Spleen (tissue), 11 donors: Measurements from ENCODE around the gene NSL1. TPM values are rescaled to one million over a fixed set of nuclear protein-coding genes. Genes with fewer than 3 reads are reported as not detected.

Source experiments
- DNase-seq: peaks from one replicate; pipeline ENCODE4 v3.0.0-alpha.2; 2020
- H3K27ac ChIP-seq, 8 donors: fragments of 200-600 bp; sonication (generic) in 7 of 8; 1 replicate in 4 of 8; 2 replicates in 4 of 8; pipeline versions ENCODE4 v1.5.0 to v1.8.0; 2016 to 2021; ENCODE audit warnings: inconsistent platforms in 4 of 8, mild to moderate bottlenecking in 4 of 8, moderate library complexity in 1 of 8
- H3K27me3 ChIP-seq, 7 donors: fragments of 200-600 bp; sonication (generic) in 6 of 7; replicated peaks in 1 of 7; 1 replicate in 4 of 7; 2 replicates in 3 of 7; pipeline versions ENCODE4 v1.5.0 to v1.8.0; 2016 to 2021; ENCODE audit warnings: inconsistent platforms in 3 of 7, mild to moderate bottlenecking in 1 of 7
- H3K36me3 ChIP-seq, 6 donors: fragments of 200-600 bp; sonication (generic) in 5 of 6; 1 replicate in 4 of 6; 2 replicates in 2 of 6; pipeline versions ENCODE4 v1.5.0 to v1.8.0; 2016 to 2021; ENCODE audit warnings: inconsistent platforms in 2 of 6
- H3K4me1 ChIP-seq, 6 donors: fragments of 200-600 bp; sonication (generic) in 5 of 6; 1 replicate in 3 of 6; 2 replicates in 3 of 6; pipeline versions ENCODE4 v1.5.0 to v1.8.0; 2016 to 2021; ENCODE audit warnings: inconsistent platforms in 3 of 6
- H3K4me3 ChIP-seq, 8 donors: fragments of 200-600 bp; sonication (generic) in 7 of 8; 1 replicate in 4 of 8; 2 replicates in 4 of 8; pipeline versions ENCODE4 v1.5.0 to v1.8.0; 2016 to 2021; ENCODE audit warnings: inconsistent platforms in 4 of 8, mild to moderate bottlenecking in 4 of 8, moderate library complexity in 2 of 8
- H3K9me3 ChIP-seq, 8 donors: fragments of 200-600 bp; sonication (generic) in 7 of 8; 1 replicate in 4 of 8; 2 replicates in 4 of 8; pipeline versions ENCODE4 v1.5.0 to v1.8.0; 2016 to 2021; ENCODE audit warnings: inconsistent platforms in 4 of 8
- CTCF ChIP-seq, 11 experiments: fragments of 200-600 bp in 7 of 11; fragments of 450-650 bp in 4 of 11; sonication (generic) in 4 of 11; IDR thresholded peaks in 8 of 11; conservative IDR thresholded peaks in 3 of 11; 1 replicate in 7 of 11; 2 replicates in 4 of 11; pipeline versions ENCODE4 v1.4.0 to v1.8.0; 2016 to 2021; ENCODE audit warnings: antibody characterized with exemption in 11 of 11, inconsistent platforms in 4 of 11, mild to moderate bottlenecking in 1 of 11
- POLR2A ChIP-seq, 3 donors: fragments of 450-650 bp; IDR thresholded peaks; one replicate each; pipeline ENCODE4 v1.5.1; 2017; ENCODE audit warnings: antibody characterized with exemption in 3 of 3, mild to moderate bottlenecking in 1 of 3
- POLR2AphosphoS5 ChIP-seq, 3 donors: sonication (generic); formaldehyde crosslinking; IDR thresholded peaks; one replicate each; pipeline ENCODE4 v1.5.1; 2017; ENCODE audit warnings: antibody characterized with exemption in 3 of 3
- WGBS, 5 donors: extraction: QIAGEN DNeasy Blood & Tissue Kit in 3 of 5; methylation state at CpG; one replicate each; pipeline versions ENCODE4 v1.1.5 to v1.1.7; 2013 to 2018; 5-methylcytosine and 5-hydroxymethylcytosine counted together
- intact Hi-C: fragments of 100-400 bp; cut with DNase I; formaldehyde crosslinking; loops from one replicate; pipeline ENCODE4 v1.15.0; 2023; ENCODE audit warnings: low total_unique reads
- polyA plus RNA-seq, 3 donors: library from polyadenylated mRNA; stranded (reverse); fragments of 200-250 nt; gene quantifications; one replicate each; pipeline ENCODE4 v1.2.1, GENCODE V29; 2013
- total RNA-seq, 7 donors: library from RNA; depleted of rRNA in 3 of 7; stranded (reverse); fragments of >200 nt in 3 of 7; fragmentation: NEBNext Ultra II Directional in 4 of 7; extraction: Animal tissue kit (Norgen Biotek cat#: 25700) in 4 of 7; gene quantifications; one replicate each; pipeline versions ENCODE4 v1.1.0 to v1.2.1, GENCODE V29; 2016 to 2021
- donor health status: healthy with polysubstance abuse.
- donor health status: DM: no; HTN: no; CAD: no; lungs with moderate emphysema.
- donor health status: DM: no; HTN: no; CAD: no.
- donor health status: Bipolar disorder and iron deficiency.
- donor health status: healthy.
- donor health status: DM: no; HTN: no; CAD: no.
- donor health status: DM: yes; HTN: yes; CAD: no.

The NSL1 gene
- total and polyA plus RNA-seq, 10 donors: 16.4 to 92.3 (median 38.2) TPM

GRCh38 chr1:212686069-212686468 is 105.5 kb downstream of the NSL1 start:
- Histone ChIP-seq H3K27ac (no peak overlapping the region), H3K9me3 (no peaks in the 10 kb centered on the region), H3K4me3 (no peak overlapping the region), H3K4me1 (peaks cover 0 to 60% (median 22%) of the 10 kb centered on the region in 6 donors), H3K27me3 (no peaks in the 10 kb centered on the region), H3K36me3 (peaks cover 0 to 7% (median 2%) of the 10 kb centered on the region in 6 donors)
- 64 to 80% (median 67%) methylated on average over 3 of the region's 3 CpGs for WGBS, 5 donors
- intact Hi-C loops: no loop called here
- DNase-seq: no peak
- TF ChIP-seq POLR2AphosphoS5 (IDR thresholded peaks at IDR 0.05) (no peak), CTCF (IDR thresholded peaks at IDR 0.05 in 8 of 11, conservative IDR thresholded peaks at IDR 0.05 in 3 of 11) (no peak), POLR2A (IDR thresholded peaks at IDR 0.05) (no peak)

- no peak for DNase-seq
- H3K36me3 ChIP-seq: peaks cover 0 to 7% (median 2%) of the 10 kb centered on the region in 6 donors
- H3K27me3 ChIP-seq: no peaks in the 10 kb centered on the region
- H3K27ac ChIP-seq: peak overlapping the region in 1 of 8 donors; percentile 9
- TF ChIP-seq POLR2A (IDR thresholded peaks at IDR 0.05) (no peak), CTCF (IDR thresholded peaks at IDR 0.05 in 8 of 11, conservative IDR thresholded peaks at IDR 0.05 in 3 of 11) (no peak), POLR2AphosphoS5 (IDR thresholded peaks at IDR 0.05) (no peak)
- H3K4me1 ChIP-seq: peaks cover 0 to 60% (median 22%) of the 10 kb centered on the region in 6 donors
- no peaks in the 10 kb centered on the region for H3K9me3 ChIP-seq
- no peak overlapping the region for H3K4me3 ChIP-seq
- WGBS, 5 donors: 42 to 68% (median 64%) methylated on average over 2 of the region's 2 CpGs
- intact Hi-C loops: no loop called here
These were observed 106.1 kb downstream of the NSL1 start for GRCh38 chr1:212685429-212685828.

- intact Hi-C loops: no loop called here
- H3K27ac ChIP-seq: no peak overlapping the region
- H3K4me3 ChIP-seq: no peak overlapping the region
- no peaks in the 10 kb centered on the region for H3K27me3 ChIP-seq
- H3K36me3 ChIP-seq: peaks cover 0 to 7% (median 2%) of the 10 kb centered on the region in 6 donors
- peaks cover 0 to 53% (median 22%) of the 10 kb centered on the region in 6 donors for H3K4me1 ChIP-seq
- no peak for DNase-seq
- 90 to 99% (median 94%) methylated on average over 11 of the region's 11 CpGs for WGBS, 5 donors
- no peaks in the 10 kb centered on the region for H3K9me3 ChIP-seq
- TF ChIP-seq CTCF (IDR thresholded peaks at IDR 0.05 in 8 of 11, conservative IDR thresholded peaks at IDR 0.05 in 3 of 11): no peak
- no peak for TF ChIP-seq POLR2AphosphoS5 (IDR thresholded peaks at IDR 0.05)
- TF ChIP-seq POLR2A (IDR thresholded peaks at IDR 0.05): no peak
These were observed 107.0 kb downstream of the NSL1 start for GRCh38 chr1:212684521-212685090.

- no peaks in the 10 kb centered on the region for H3K9me3 ChIP-seq
- intact Hi-C loops: no loop called here
- H3K36me3 ChIP-seq: peaks cover 0 to 7% (median 2%) of the 10 kb centered on the region in 6 donors
- no peak overlapping the region for H3K4me3 ChIP-seq
- TF ChIP-seq POLR2A (IDR thresholded peaks at IDR 0.05) (no peak), POLR2AphosphoS5 (IDR thresholded peaks at IDR 0.05) (no peak), CTCF (IDR thresholded peaks at IDR 0.05 in 8 of 11, conservative IDR thresholded peaks at IDR 0.05 in 3 of 11) (no peak)
- WGBS, 5 donors: 78 to 92% (median 82%) methylated on average over 6 of the region's 6 CpGs
- no peaks in the 10 kb centered on the region for H3K27me3 ChIP-seq
- no peak for DNase-seq
- peak overlapping the region in 1 of 8 donors; percentile 76 for H3K27ac ChIP-seq
- peaks cover 0 to 55% (median 22%) of the 10 kb centered on the region in 6 donors for H3K4me1 ChIP-seq
These were observed 107.5 kb downstream of the NSL1 start for GRCh38 chr1:212684076-212684475.
